Suprapubic skin (tissue), 3 donors: Measurements from ENCODE around the gene ZNF423.

Experiments used
- CTCF ChIP-seq, 2 donors: fragments of 200-600 bp in 1 of 2; fragments of 450-650 bp in 1 of 2; sonication (generic) in 1 of 2; IDR thresholded peaks; one replicate each; pipeline ENCODE4 v1.5.1; 2016 to 2019; ENCODE audit warnings: antibody characterized with exemption in 2 of 2, mild to moderate bottlenecking in 1 of 2, moderate library complexity in 1 of 2
- POLR2A ChIP-seq, 2 donors: fragments of 450-650 bp; IDR thresholded peaks; one replicate each; pipeline ENCODE4 v1.6.1; 2017; ENCODE audit warnings: antibody characterized with exemption in 2 of 2, mild to moderate bottlenecking in 2 of 2, moderate library complexity in 2 of 2

- TF ChIP-seq CTCF (IDR thresholded peaks at IDR 0.05) (no peak), POLR2A (IDR thresholded peaks at IDR 0.05) (no peak)
Measured at GRCh38 chr16:49756775-49757558, 98.9 kb downstream of the ZNF423 start.
